WTC11 (cell line): ENCODE measurements around the gene DHX30. TPM values are rescaled to one million over a fixed set of nuclear protein-coding genes. Genes with fewer than 3 reads are reported as not detected.

ENCODE experiments used
- ATAC-seq: fragments of 200-7000 bp; cut with Tn5 transposase; 2 replicates; pipeline ENCODE4 v1.10.0; 2021; ENCODE audit warnings: mild to moderate bottlenecking, moderate library complexity
- CTCF ChIA-PET: fragments of 300-600 bp; sonication (Branson Sonifier 250); formaldehyde crosslinking; loops from one replicate; lab custom pipeline; 2021; ENCODE audit warnings: antibody characterized with exemption; lab: Charles Lee
- POLR2A ChIA-PET: fragments of 350-600 bp; sonication (Branson Sonifier 250); formaldehyde crosslinking; loops from one replicate; lab custom pipeline; 2021; ENCODE audit warnings: antibody characterized with exemption; lab: Charles Lee
- DNase-seq: peaks from one replicate; pipeline ENCODE4 v3.0.0; 2021; ENCODE audit warnings: low spot score
- H3K27ac Mint-ChIP-seq: 2 replicates; pipeline ENCODE4 v1.8.0; 2021; ENCODE audit warnings: mixed read lengths
- H3K27me3 Mint-ChIP-seq: 2 replicates; pipeline ENCODE4 v1.8.0; 2021; ENCODE audit warnings: low read depth, mild to moderate bottlenecking, moderate library complexity, mixed read lengths
- H3K36me3 Mint-ChIP-seq: 2 replicates; pipeline ENCODE4 v1.8.0; 2021; ENCODE audit warnings: mixed read lengths
- H3K4me1 Mint-ChIP-seq: 2 replicates; pipeline ENCODE4 v1.8.0; 2022; ENCODE audit warnings: mixed read lengths
- H3K4me3 Mint-ChIP-seq: 2 replicates; pipeline ENCODE4 v1.8.0; 2021; ENCODE audit warnings: mild to moderate bottlenecking, moderate library complexity, mixed read lengths
- H3K9me3 Mint-ChIP-seq: 2 replicates; pipeline ENCODE4 v1.8.0; 2021; ENCODE audit warnings: mixed read lengths
- ATF2 ChIP-seq: sonication (generic); formaldehyde crosslinking; IDR thresholded peaks from 2 replicates; pipeline ENCODE4 v1.8.1; 2022; ENCODE audit warnings: low read depth, missing genetic modification reagents, borderline replicate concordance
- ATF3 ChIP-seq: sonication (generic); formaldehyde crosslinking; conservative IDR thresholded peaks from 2 replicates; pipeline ENCODE4 v1.8.1; 2022; ENCODE audit warnings: mild to moderate bottlenecking, missing genetic modification reagents
- CREM ChIP-seq: sonication (generic); formaldehyde crosslinking; IDR thresholded peaks from 2 replicates; pipeline ENCODE4 v1.8.1; 2022; ENCODE audit warnings: mild to moderate bottlenecking, missing genetic modification reagents, moderate library complexity
- CTCF ChIP-seq: fragments of 200-600 bp; IDR thresholded peaks from 2 replicates; pipeline ENCODE4 v1.8.0; 2022; ENCODE audit warnings: antibody characterized with exemption
- ETV6 ChIP-seq: sonication (generic); formaldehyde crosslinking; IDR thresholded peaks from 2 replicates; pipeline ENCODE4 v1.8.1; 2022; ENCODE audit warnings: mild to moderate bottlenecking, missing genetic modification reagents
- HMGXB4 ChIP-seq: sonication (generic); formaldehyde crosslinking; IDR thresholded peaks from 2 replicates; pipeline ENCODE4 v1.8.1; 2023; ENCODE audit warnings: mild to moderate bottlenecking, moderate library complexity, missing genetic modification reagents
- IRF2 ChIP-seq: sonication (generic); formaldehyde crosslinking; IDR thresholded peaks from 2 replicates; pipeline ENCODE4 v1.8.0; 2022; ENCODE audit warnings: low read depth, missing genetic modification reagents, borderline replicate concordance
- JUN ChIP-seq: sonication (generic); formaldehyde crosslinking; IDR thresholded peaks from 2 replicates; pipeline ENCODE4 v1.8.0; 2023; ENCODE audit warnings: mild to moderate bottlenecking, missing genetic modification reagents
- MYBL2 ChIP-seq: sonication (generic); formaldehyde crosslinking; IDR thresholded peaks from 2 replicates; pipeline ENCODE4 v1.8.1; 2023; ENCODE audit warnings: mild to moderate bottlenecking, moderate library complexity, missing genetic modification reagents
- PRDM15 ChIP-seq: sonication (generic); formaldehyde crosslinking; IDR thresholded peaks from 2 replicates; pipeline ENCODE4 v1.8.0; 2022; ENCODE audit warnings: missing genetic modification reagents
- TCF7 ChIP-seq: sonication (generic); formaldehyde crosslinking; IDR thresholded peaks from 2 replicates; pipeline ENCODE4 v1.8.0; 2022; ENCODE audit warnings: mild to moderate bottlenecking, low read depth, missing genetic modification reagents, moderate library complexity
- TEAD1 ChIP-seq: sonication (generic); formaldehyde crosslinking; IDR thresholded peaks from 2 replicates; pipeline ENCODE4 v1.8.0; 2022; ENCODE audit warnings: mild to moderate bottlenecking, missing genetic modification reagents
- USF1 ChIP-seq: sonication (generic); formaldehyde crosslinking; IDR thresholded peaks from 2 replicates; pipeline ENCODE4 v1.8.0; 2022; ENCODE audit warnings: mild to moderate bottlenecking, missing genetic modification reagents
- ZNF121 ChIP-seq: sonication (generic); formaldehyde crosslinking; IDR thresholded peaks from 2 replicates; pipeline ENCODE4 v1.8.0; 2023; ENCODE audit warnings: missing genetic modification reagents
- ZNF138 ChIP-seq: sonication (generic); formaldehyde crosslinking; conservative IDR thresholded peaks from 2 replicates; pipeline ENCODE4 v1.8.1; 2022; ENCODE audit warnings: mild to moderate bottlenecking, moderate library complexity, missing genetic modification reagents
- ZNF232 ChIP-seq: sonication (generic); formaldehyde crosslinking; IDR thresholded peaks from 2 replicates; pipeline ENCODE4 v1.8.0; 2022; ENCODE audit warnings: mild to moderate bottlenecking, missing genetic modification reagents
- ZNF423 ChIP-seq: fragments of 250-450 bp; sonication (Bioruptor Pico); IDR thresholded peaks from 2 replicates; pipeline ENCODE4 v2.1.2; 2022; ENCODE audit warnings: mild to moderate bottlenecking, moderate library complexity
- total RNA-seq: library from RNA; stranded (reverse); gene quantifications from 3 replicates; pipeline ENCODE4 v1.2.3, GENCODE V29; 2021

Gene DHX30
- total RNA-seq, 1 experiment from 2014 or later, result 98.1 TPM

GRCh38 chr3:47848599-47849117 lies 45.7 kb downstream of the DHX30 start:
- DNase-seq (no peak), ATAC-seq (no peak)
- Mint-ChIP-seq H3K27ac (no peak overlapping the region), H3K27me3 (no peaks in the 10 kb centered on the region), H3K36me3 (peaks cover 54% of the 10 kb centered on the region), H3K9me3 (no peaks in the 10 kb centered on the region), H3K4me1 (no peaks in the 10 kb centered on the region), H3K4me3 (no peak overlapping the region)
- no peak for TF ChIP-seq ZNF138 (CRISPR knock-in tag)
- no peak for TF ChIP-seq ATF2 (CRISPR knock-in tag)
- TF ChIP-seq ATF3 (CRISPR knock-in tag), result no peak
- TF ChIP-seq ZNF232, result no peak
- no peak for TF ChIP-seq JUN
- no peak for TF ChIP-seq TCF7 (CRISPR knock-in tag)
- TF ChIP-seq USF1 (CRISPR knock-in tag), result no peak
- TF ChIP-seq IRF2 (CRISPR knock-in tag), result no peak
- TF ChIP-seq MYBL2, result no peak
- TF ChIP-seq ZNF121 (CRISPR knock-in tag), result no peak
- CTCF ChIA-PET, result interaction anchor here (2.9 to 5.5 kb wide), 2 partner anchors 11 to 303 kb away, joined by 22 to 45 read pairs; no protein-coding TSS in a partner anchor
- POLR2A ChIA-PET, result no interaction called here

- no peaks in the 10 kb centered on the region for H3K27me3 Mint-ChIP-seq
- DNase-seq, result no peak
- H3K27ac Mint-ChIP-seq, result no peak overlapping the region
- CTCF ChIA-PET, result interaction anchor here (1.1 to 5.5 kb wide), 7 partner anchors 8 to 309 kb away, joined by 3 to 45 read pairs (median 12); no protein-coding TSS in a partner anchor
- no peaks in the 10 kb centered on the region for H3K9me3 Mint-ChIP-seq
- H3K4me1 Mint-ChIP-seq, result no peaks in the 10 kb centered on the region
- no peak for ATAC-seq
- POLR2A ChIA-PET, result no interaction called here
- H3K4me3 Mint-ChIP-seq, result no peak overlapping the region
- TF ChIP-seq ETV6 (CRISPR knock-in tag) (no peak), CREM (CRISPR knock-in tag) (no peak), TEAD1 (CRISPR knock-in tag) (no peak), ZNF423 (CRISPR knock-in tag) (no peak), PRDM15 (CRISPR knock-in tag) (no peak)
- peaks cover 50% of the 10 kb centered on the region for H3K36me3 Mint-ChIP-seq
Observed at GRCh38 chr3:47849186-47849698, 46.3 kb downstream of the DHX30 start.

- ChIA-PET POLR2A (no interaction called here), CTCF (interaction anchor here (1.1 to 5.5 kb wide), 8 partner anchors 9 to 308 kb away, joined by 3 to 45 read pairs (median 9); no protein-coding TSS in a partner anchor)
- H3K4me3 Mint-ChIP-seq, result no peak overlapping the region
- H3K4me1 Mint-ChIP-seq, result no peaks in the 10 kb centered on the region
- no peaks in the 10 kb centered on the region for H3K27me3 Mint-ChIP-seq
- TF ChIP-seq CTCF, result peak; percentile 29; the same call in 1 of the 2 replicates
- TF ChIP-seq IRF2 (CRISPR knock-in tag), result no peak
- 0 out of 2 replicates have a peak, but pooled peaks have one; percentile 20 for TF ChIP-seq HMGXB4 (CRISPR knock-in tag)
- ATAC-seq, result peak; percentile 25
- peaks cover 43% of the 10 kb centered on the region for H3K36me3 Mint-ChIP-seq
- H3K27ac Mint-ChIP-seq, result peak overlapping the region; percentile 64
- DNase-seq, result no peak
- no peaks in the 10 kb centered on the region for H3K9me3 Mint-ChIP-seq
Observed at GRCh38 chr3:47849699-47850563, 47.0 kb downstream of the DHX30 start.
